ENCODE data around the gene ERO1B.

GRCh38 chr1:236289492-236290131, 7.9 kb upstream of the ERO1B start:
- TF ChIP-seq, protein P1, sequence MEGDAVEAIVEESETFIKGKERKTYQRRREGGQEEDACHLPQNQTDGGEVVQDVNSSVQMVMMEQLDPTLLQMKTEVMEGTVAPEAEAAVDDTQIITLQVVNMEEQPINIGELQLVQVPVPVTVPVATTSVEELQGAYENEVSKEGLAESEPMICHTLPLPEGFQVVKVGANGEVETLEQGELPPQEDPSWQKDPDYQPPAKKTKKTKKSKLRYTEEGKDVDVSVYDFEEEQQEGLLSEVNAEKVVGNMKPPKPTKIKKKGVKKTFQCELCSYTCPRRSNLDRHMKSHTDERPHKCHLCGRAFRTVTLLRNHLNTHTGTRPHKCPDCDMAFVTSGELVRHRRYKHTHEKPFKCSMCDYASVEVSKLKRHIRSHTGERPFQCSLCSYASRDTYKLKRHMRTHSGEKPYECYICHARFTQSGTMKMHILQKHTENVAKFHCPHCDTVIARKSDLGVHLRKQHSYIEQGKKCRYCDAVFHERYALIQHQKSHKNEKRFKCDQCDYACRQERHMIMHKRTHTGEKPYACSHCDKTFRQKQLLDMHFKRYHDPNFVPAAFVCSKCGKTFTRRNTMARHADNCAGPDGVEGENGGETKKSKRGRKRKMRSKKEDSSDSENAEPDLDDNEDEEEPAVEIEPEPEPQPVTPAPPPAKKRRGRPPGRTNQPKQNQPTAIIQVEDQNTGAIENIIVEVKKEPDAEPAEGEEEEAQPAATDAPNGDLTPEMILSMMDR (IDR thresholded peaks at IDR 0.05), result no peak
- peak; percentile 40 for TF ChIP-seq POLR2AphosphoS5 (IDR thresholded peaks at IDR 0.05)
- no peak for TF ChIP-seq POLR2A (IDR thresholded peaks at IDR 0.05)
